MM.1S (cell line): Measurements from ENCODE around the gene CCSER2.
"Not testable (repeated sequence)": the region's sequence is repeated elsewhere in the genome, so short reads cannot be mapped to it uniquely, and the experiment has no call there.

ENCODE experiments used
- EZH2phosphoT487 ChIP-seq: fragments of 300-600 bp; sonication (generic); IDR thresholded peaks from 2 replicates; pipeline ENCODE4 v1.6.1; 2018; ENCODE audit warnings: antibody characterized with exemption, low read length
- TF ChIP-seq, protein P1 (sequence below): fragments of 300-600 bp; sonication (generic); IDR thresholded peaks from 2 replicates; pipeline ENCODE4 v1.5.1; 2016; ENCODE audit warnings: antibody characterized with exemption, low read length, mixed read lengths

DNA sequence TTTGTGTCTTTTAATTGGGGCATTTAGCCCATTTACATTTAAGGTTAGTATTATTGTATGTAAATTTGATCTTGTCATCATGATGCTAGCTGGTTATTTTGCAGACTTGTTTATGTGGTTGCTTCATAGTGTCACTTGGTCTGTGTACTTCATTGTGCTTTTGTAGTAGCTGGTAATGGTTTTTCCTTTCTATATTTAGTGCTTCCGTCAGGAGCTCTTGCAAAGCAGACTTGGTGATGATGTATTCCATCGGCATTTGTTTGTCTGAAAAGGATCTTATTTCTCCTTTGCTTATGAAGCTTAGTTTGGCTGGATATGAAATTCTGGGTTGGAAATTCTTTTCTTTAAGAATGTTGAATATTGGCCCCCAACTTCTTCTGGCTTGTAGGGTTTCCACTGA, 85.7 kb downstream of the CCSER2 start:
- TF ChIP-seq, protein P1, sequence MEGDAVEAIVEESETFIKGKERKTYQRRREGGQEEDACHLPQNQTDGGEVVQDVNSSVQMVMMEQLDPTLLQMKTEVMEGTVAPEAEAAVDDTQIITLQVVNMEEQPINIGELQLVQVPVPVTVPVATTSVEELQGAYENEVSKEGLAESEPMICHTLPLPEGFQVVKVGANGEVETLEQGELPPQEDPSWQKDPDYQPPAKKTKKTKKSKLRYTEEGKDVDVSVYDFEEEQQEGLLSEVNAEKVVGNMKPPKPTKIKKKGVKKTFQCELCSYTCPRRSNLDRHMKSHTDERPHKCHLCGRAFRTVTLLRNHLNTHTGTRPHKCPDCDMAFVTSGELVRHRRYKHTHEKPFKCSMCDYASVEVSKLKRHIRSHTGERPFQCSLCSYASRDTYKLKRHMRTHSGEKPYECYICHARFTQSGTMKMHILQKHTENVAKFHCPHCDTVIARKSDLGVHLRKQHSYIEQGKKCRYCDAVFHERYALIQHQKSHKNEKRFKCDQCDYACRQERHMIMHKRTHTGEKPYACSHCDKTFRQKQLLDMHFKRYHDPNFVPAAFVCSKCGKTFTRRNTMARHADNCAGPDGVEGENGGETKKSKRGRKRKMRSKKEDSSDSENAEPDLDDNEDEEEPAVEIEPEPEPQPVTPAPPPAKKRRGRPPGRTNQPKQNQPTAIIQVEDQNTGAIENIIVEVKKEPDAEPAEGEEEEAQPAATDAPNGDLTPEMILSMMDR: not testable (repeated sequence)
- not testable (repeated sequence) for TF ChIP-seq EZH2phosphoT487
